Stomach (tissue), 9 donors: ENCODE data around the gene AATF. TPM values are rescaled to one million over a fixed set of nuclear protein-coding genes. Genes with fewer than 3 reads are reported as not detected.

Source experiments
- DNase-seq, 2 donors: peaks; one replicate each; pipeline versions ENCODE4 v3.0.0 to v3.0.0-alpha.2; 2013 to 2019
- H3K27ac ChIP-seq, 5 donors: fragments of 200-600 bp in 4 of 5; sonication (generic) in 4 of 5; one replicate each; pipeline ENCODE4 v1.5.1; 2013 to 2019; ENCODE audit warnings: mild to moderate bottlenecking in 1 of 5, moderate library complexity in 1 of 5
- H3K27me3 ChIP-seq, 3 donors: fragments of 200-600 bp; sonication (generic); one replicate each; pipeline ENCODE4 v1.5.1; 2017 to 2019; ENCODE audit warnings: mixed run types in 1 of 3
- H3K36me3 ChIP-seq, 4 donors: fragments of 200-600 bp; sonication (generic); 1 replicate in 3 of 4; 2 replicates in 1 of 4; pipeline ENCODE4 v1.5.1; 2016 to 2019
- H3K4me1 ChIP-seq, 4 donors: fragments of 200-600 bp; sonication (generic); one replicate each; pipeline ENCODE4 v1.5.1; 2016 to 2019
- H3K4me3 ChIP-seq, 4 donors: fragments of 200-600 bp; sonication (generic) in 3 of 4; one replicate each; pipeline ENCODE4 v1.5.1; 2016 to 2019; ENCODE audit warnings: mild to moderate bottlenecking in 1 of 4
- H3K9me3 ChIP-seq, 4 donors: fragments of 200-600 bp; sonication (generic); one replicate each; pipeline ENCODE4 v1.5.1; 2016 to 2019
- CTCF ChIP-seq, 7 experiments: fragments of 450-650 bp in 4 of 7; fragments of 200-600 bp in 3 of 7; sonication (generic) in 3 of 7; IDR thresholded peaks; one replicate each; pipeline ENCODE4 v1.5.1; 2016 to 2019; ENCODE audit warnings: antibody characterized with exemption in 7 of 7, control low read depth in 2 of 7, mild to moderate bottlenecking in 1 of 7
- EP300 ChIP-seq: sonication (generic); formaldehyde crosslinking; IDR thresholded peaks from one replicate; pipeline ENCODE4 v1.6.1; 2017; ENCODE audit warnings: antibody characterized with exemption
- POLR2A ChIP-seq, 4 donors: fragments of 450-650 bp; IDR thresholded peaks; one replicate each; pipeline ENCODE4 v1.6.1; 2016; ENCODE audit warnings: antibody characterized with exemption in 4 of 4, control low read depth in 2 of 4, mild to moderate bottlenecking in 1 of 4, moderate library complexity in 1 of 4
- POLR2AphosphoS5 ChIP-seq, 3 donors: sonication (generic); formaldehyde crosslinking; IDR thresholded peaks; one replicate each; pipeline ENCODE4 v1.6.1; 2016; ENCODE audit warnings: antibody characterized with exemption in 3 of 3
- WGBS, 5 donors: extraction: QIAGEN DNeasy Blood & Tissue Kit in 3 of 5; methylation state at CpG; one replicate each; pipeline versions ENCODE4 v1.1.5 to v1.1.7; 2013 to 2018; 5-methylcytosine and 5-hydroxymethylcytosine counted together
- intact Hi-C: fragments of 100-400 bp; cut with DNase I; formaldehyde crosslinking; loops from one replicate; pipeline ENCODE4 v1.15.1; 2023; ENCODE audit warnings: low total_unique reads
- polyA plus RNA-seq, 3 donors: library from polyadenylated mRNA; stranded (reverse); fragments of 200-250 nt; gene quantifications; one replicate each; pipeline ENCODE4 v1.2.3, GENCODE V29; 2013
- total RNA-seq, 5 donors: library from RNA; depleted of rRNA; stranded (reverse); fragments of >200 nt; gene quantifications; one replicate each; pipeline versions ENCODE4 v1.1.0 to v1.2.3, GENCODE V29; 2014 to 2016
- donor health status: healthy with polysubstance abuse.
- donor health status: Bipolar disorder and iron deficiency.
- donor health status: healthy.

The AATF gene
- total and polyA plus RNA-seq, 8 donors: 5.3 to 52.7 (median 24.7) TPM

GRCh38 chr17:36926701-36927100, 22.1 kb upstream of the AATF start:
- intact Hi-C loops: no loop called here
- DNase-seq: no peak
- Histone ChIP-seq H3K9me3 (no peaks in the 10 kb centered on the region), H3K36me3 (no peaks in the 10 kb centered on the region), H3K4me1 (peaks cover 2 to 25% (median 10%) of the 10 kb centered on the region in 4 donors), H3K4me3 (no peak overlapping the region), H3K27me3 (peaks cover 18 to 89% (median 50%) of the 10 kb centered on the region in 3 donors), H3K27ac (no peak overlapping the region)
- 78 to 86% (median 83%) methylated on average over 2 of the region's 2 CpGs for WGBS, 5 donors
- no peak for TF ChIP-seq CTCF (IDR thresholded peaks at IDR 0.05)
- TF ChIP-seq EP300: no peak
- no peak for TF ChIP-seq POLR2A (IDR thresholded peaks at IDR 0.05)
- TF ChIP-seq POLR2AphosphoS5 (IDR thresholded peaks at IDR 0.05): no peak

GRCh38 chr17:36928471-36929345, 20.0 kb upstream of the AATF start:
- H3K36me3 ChIP-seq: no peaks in the 10 kb centered on the region

GRCh38 chr17:36929851-36930582, 18.7 kb upstream of the AATF start:
- H3K9me3 ChIP-seq: no peaks in the 10 kb centered on the region
- no peak for DNase-seq
- H3K36me3 ChIP-seq: no peaks in the 10 kb centered on the region
- intact Hi-C loops: no loop called here
- H3K4me1 ChIP-seq: peaks cover 36 to 46% (median 40%) of the 10 kb centered on the region in 4 donors
- TF ChIP-seq POLR2A (IDR thresholded peaks at IDR 0.05) (no peak), EP300 (no peak), CTCF (IDR thresholded peaks at IDR 0.05) (no peak), POLR2AphosphoS5 (IDR thresholded peaks at IDR 0.05) (no peak)
- peaks cover 47 to 95% (median 78%) of the 10 kb centered on the region in 3 donors for H3K27me3 ChIP-seq
- H3K4me3 ChIP-seq: no peak overlapping the region
- WGBS, 5 donors: 41 to 53% (median 44%) methylated on average over 16 of the region's 16 CpGs
- no peak overlapping the region for H3K27ac ChIP-seq

More at GRCh38 chr17:36928471-36929345, 20.0 kb upstream of the AATF start:
- Histone ChIP-seq H3K4me3 (no peak overlapping the region), H3K27me3 (peaks cover 35 to 89% (median 65%) of the 10 kb centered on the region in 3 donors), H3K27ac (no peak overlapping the region), H3K9me3 (no peaks in the 10 kb centered on the region), H3K4me1 (peaks cover 23 to 36% (median 27%) of the 10 kb centered on the region in 4 donors)
- intact Hi-C loops: no loop called here
- no peak for TF ChIP-seq POLR2AphosphoS5 (IDR thresholded peaks at IDR 0.05)
- no peak for DNase-seq
- 45 to 55% (median 48%) methylated on average over 13 of the region's 13 CpGs for WGBS, 5 donors

- TF ChIP-seq CTCF (IDR thresholded peaks at IDR 0.05) (no peak), POLR2A (IDR thresholded peaks at IDR 0.05) (no peak), EP300 (no peak), POLR2AphosphoS5 (IDR thresholded peaks at IDR 0.05) (no peak)
- intact Hi-C loops: no loop called here
These were observed 18.2 kb upstream of the AATF start for GRCh38 chr17:36930583-36930900.

More at GRCh38 chr17:36930583-36930900, 18.2 kb upstream of the AATF start:
- H3K4me1 ChIP-seq: peaks cover 41 to 51% (median 45%) of the 10 kb centered on the region in 4 donors
- H3K27me3 ChIP-seq: peaks cover 52 to 95% (median 83%) of the 10 kb centered on the region in 3 donors
- no peak overlapping the region for H3K4me3 ChIP-seq
- DNase-seq: no peak
- H3K27ac ChIP-seq: no peak overlapping the region
- 45 to 81% (median 68%) methylated on average over 1 of the region's 1 CpG for WGBS, 5 donors
- no peaks in the 10 kb centered on the region for H3K9me3 ChIP-seq
- H3K36me3 ChIP-seq: no peaks in the 10 kb centered on the region
